Pancreas (tissue), 10 donors: Measurements from ENCODE around the gene ROBO4. TPM values are rescaled to one million over a fixed set of nuclear protein-coding genes. Genes with fewer than 3 reads are reported as not detected.

Experiments
- ATAC-seq, 4 donors: fragments of 200-7000 bp; cut with Tn5 transposase; one replicate each; pipeline versions ENCODE4 v1.8.0 to v1.9.1; 2020; ENCODE audit warnings: mild to moderate bottlenecking in 4 of 4, moderate library complexity in 4 of 4
- DNase-seq, 6 donors: peaks; one replicate each; pipeline ENCODE4 v3.0.0-alpha.2; 2020
- FAIRE-seq: peaks from 2 replicates; lab custom pipeline; 2012; peaks lifted over from hg19 to GRCh38; lab: Jason Lieb, UNC
- H3K27ac ChIP-seq, 4 donors: fragments of 200-600 bp; sonication (generic); 1 replicate in 3 of 4; 2 replicates in 1 of 4; pipeline versions ENCODE4 v1.5.0 to v1.8.0; 2020
- H3K27me3 ChIP-seq, 4 donors: fragments of 200-600 bp; one replicate each; pipeline ENCODE4 v1.8.0; 2021
- H3K36me3 ChIP-seq, 3 donors: fragments of 200-600 bp; sonication (generic) in 1 of 3; one replicate each; pipeline versions ENCODE4 v1.5.0 to v1.8.0; 2020 to 2021
- H3K4me1 ChIP-seq, 3 donors: fragments of 200-600 bp; one replicate each; pipeline ENCODE4 v1.8.0; 2021
- H3K4me3 ChIP-seq, 4 donors: fragments of 200-600 bp; sonication (generic) in 2 of 4; one replicate each; pipeline versions ENCODE4 v1.5.0 to v1.8.0; 2020 to 2021
- H3K9me3 ChIP-seq, 4 donors: fragments of 200-600 bp; one replicate each; pipeline ENCODE4 v1.8.0; 2021
- WGBS, 2 donors: extraction: QIAGEN DNeasy Blood & Tissue Kit; methylation state at CpG; one replicate each; pipeline ENCODE4 v1.1.7; 2013; 5-methylcytosine and 5-hydroxymethylcytosine counted together
- intact Hi-C, 3 donors: fragments of 100-400 bp; cut with DNase I; formaldehyde crosslinking; loops; one replicate each; pipeline versions ENCODE4 v1.11.1 to v1.14.2; 2022
- polyA plus RNA-seq, 2 donors: library from polyadenylated mRNA; stranded (reverse); fragments of 200-250 nt; gene quantifications; one replicate each; pipeline ENCODE4 v1.2.3, GENCODE V29; 2013
- total RNA-seq, 6 donors: library from RNA; stranded (reverse); fragmentation: NEBNext Ultra II Directional in 4 of 6; extraction: Animal tissue kit (Norgen Biotek cat#: 25700) in 4 of 6; gene quantifications; one replicate each; pipeline versions ENCODE4 v1.2.1 to v1.2.4, GENCODE V29; 2021 to 2023
- TF ChIP-seq, protein P1 (sequence below), 4 donors: fragments of 200-600 bp; sonication (generic) in 3 of 4; IDR thresholded peaks; one replicate each; pipeline versions ENCODE4 v1.5.0 to v1.8.0; 2021; ENCODE audit warnings: antibody characterized with exemption in 4 of 4
- donor health status: healthy with polysubstance abuse.
- donor health status: DM: no; HTN: no; CAD: no; lungs with moderate emphysema.
- donor health status: DM: no; HTN: no; CAD: no.
- donor health status: control.
- donor health status: control.
- donor health status: Bipolar disorder and iron deficiency.
- donor health status: DM: yes; HTN: yes; CAD: no.
- donor health status: DM: no; HTN: no; CAD: no.
- donor health status: DM: no; HTN: no; CAD: no.
- donor health status: DM: yes; HTN: yes; CAD: no.

ROBO4 gene
- total and polyA plus RNA-seq, 8 donors: 2.3 to 9.8 (median 3.8) TPM

DNA sequence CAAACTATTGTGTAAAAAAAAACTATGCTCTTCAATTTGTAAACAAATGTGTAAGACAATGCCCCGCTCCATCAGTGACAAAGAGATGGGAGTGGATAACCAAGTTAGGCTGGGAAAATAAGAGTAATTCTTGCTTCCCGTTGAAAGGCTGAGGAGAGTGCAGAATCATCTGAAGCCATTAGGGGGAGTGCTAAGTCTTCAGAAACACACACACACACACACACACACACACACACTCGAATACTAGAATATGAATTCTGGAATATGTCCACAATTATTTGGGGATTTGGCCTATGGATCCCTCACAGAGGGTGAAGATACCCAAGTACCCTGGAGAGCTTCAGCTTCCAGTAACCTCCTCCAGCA, 60.2 kb downstream of the ROBO4 start:
- TF ChIP-seq, protein P1, sequence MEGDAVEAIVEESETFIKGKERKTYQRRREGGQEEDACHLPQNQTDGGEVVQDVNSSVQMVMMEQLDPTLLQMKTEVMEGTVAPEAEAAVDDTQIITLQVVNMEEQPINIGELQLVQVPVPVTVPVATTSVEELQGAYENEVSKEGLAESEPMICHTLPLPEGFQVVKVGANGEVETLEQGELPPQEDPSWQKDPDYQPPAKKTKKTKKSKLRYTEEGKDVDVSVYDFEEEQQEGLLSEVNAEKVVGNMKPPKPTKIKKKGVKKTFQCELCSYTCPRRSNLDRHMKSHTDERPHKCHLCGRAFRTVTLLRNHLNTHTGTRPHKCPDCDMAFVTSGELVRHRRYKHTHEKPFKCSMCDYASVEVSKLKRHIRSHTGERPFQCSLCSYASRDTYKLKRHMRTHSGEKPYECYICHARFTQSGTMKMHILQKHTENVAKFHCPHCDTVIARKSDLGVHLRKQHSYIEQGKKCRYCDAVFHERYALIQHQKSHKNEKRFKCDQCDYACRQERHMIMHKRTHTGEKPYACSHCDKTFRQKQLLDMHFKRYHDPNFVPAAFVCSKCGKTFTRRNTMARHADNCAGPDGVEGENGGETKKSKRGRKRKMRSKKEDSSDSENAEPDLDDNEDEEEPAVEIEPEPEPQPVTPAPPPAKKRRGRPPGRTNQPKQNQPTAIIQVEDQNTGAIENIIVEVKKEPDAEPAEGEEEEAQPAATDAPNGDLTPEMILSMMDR (IDR thresholded peaks at IDR 0.05): no peak
- ATAC-seq: peak in 3 of 4 donors; percentile 53 to 74 (median 69)
- Histone ChIP-seq H3K27ac (no peak overlapping the region), H3K4me3 (no peak overlapping the region), H3K27me3 (peaks cover 0 to 35% (median 7%) of the 10 kb centered on the region in 4 donors), H3K4me1 (peaks cover 0 to 8% (median 0%) of the 10 kb centered on the region in 3 donors), H3K36me3 (no peaks in the 10 kb centered on the region), H3K9me3 (no peaks in the 10 kb centered on the region)
- WGBS, 2 donors: 33 to 37% methylated on average over 3 of the region's 3 CpGs
- FAIRE-seq: no peak
- no peak for DNase-seq
- intact Hi-C loops: loop anchor here (10.0 kb wide), 1 partner anchor 173 kb away; no protein-coding TSS in a partner anchor

DNA sequence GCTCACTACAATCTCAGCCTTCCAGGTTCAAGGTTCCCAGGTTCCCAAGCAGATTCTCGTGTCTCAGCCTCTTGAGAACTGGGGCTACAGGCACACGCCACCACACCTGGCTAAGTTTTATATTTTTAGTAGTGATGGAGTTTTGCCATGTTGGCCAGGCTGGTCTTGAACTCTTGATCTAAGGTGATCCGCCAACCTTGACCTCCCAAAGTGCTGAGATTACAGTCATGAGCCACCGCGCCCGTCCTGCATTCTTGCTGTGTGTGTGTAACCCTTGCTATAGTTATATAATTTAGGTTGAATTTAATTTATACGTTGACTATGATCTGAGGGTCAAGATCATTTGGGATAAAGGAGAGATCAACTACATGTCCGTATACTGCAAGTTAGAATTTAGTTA, 61.7 kb downstream of the ROBO4 start:
- Histone ChIP-seq H3K4me1 (peaks cover 0 to 8% (median 0%) of the 10 kb centered on the region in 3 donors), H3K27ac (no peak overlapping the region), H3K36me3 (no peaks in the 10 kb centered on the region), H3K4me3 (no peak overlapping the region), H3K9me3 (no peaks in the 10 kb centered on the region), H3K27me3 (peaks cover 0 to 28% (median 7%) of the 10 kb centered on the region in 4 donors)
- 69 to 87% methylated on average over 8 of the region's 8 CpGs for WGBS, 2 donors
- DNase-seq (no peak), ATAC-seq (no peak), FAIRE-seq (no peak)
- intact Hi-C loops: loop anchor here (10.0 kb wide), 1 partner anchor 171 kb away; no protein-coding TSS in a partner anchor
- TF ChIP-seq, protein P1 (IDR thresholded peaks at IDR 0.05): no peak

DNA sequence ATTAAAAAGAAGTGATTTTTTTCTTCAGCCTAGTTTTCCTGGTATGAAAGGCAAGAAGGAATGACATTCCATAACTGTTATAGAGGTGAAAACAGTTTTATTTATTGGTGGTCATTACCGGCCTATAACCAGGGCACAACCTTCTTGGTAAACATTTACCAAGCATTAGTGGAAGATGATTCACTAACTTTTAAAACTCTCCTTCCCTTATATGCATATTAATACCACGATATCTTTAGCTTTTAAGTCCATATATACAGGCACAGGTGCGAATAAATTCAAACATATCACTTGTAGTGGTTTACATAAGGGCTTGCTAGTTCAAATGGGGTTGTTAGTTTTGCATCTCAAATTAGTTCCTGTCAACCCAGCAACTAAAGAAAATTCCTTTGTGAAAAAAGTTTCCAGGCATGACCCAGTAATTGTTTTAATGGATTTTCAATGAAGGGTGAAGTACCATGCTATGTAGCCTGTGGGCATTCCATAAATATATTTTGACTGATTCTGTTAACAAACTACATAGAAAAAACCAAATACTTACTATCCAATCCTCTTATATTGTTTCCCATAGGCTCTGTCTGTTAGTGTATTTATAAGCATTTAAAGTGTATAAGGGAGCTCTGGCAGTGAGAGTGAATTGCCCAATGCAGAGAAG, 63.0 kb downstream of the ROBO4 start:
- no peak overlapping the region for H3K4me3 ChIP-seq
- 53 to 75% methylated on average over 3 of the region's 3 CpGs for WGBS, 2 donors
- no peak overlapping the region for H3K27ac ChIP-seq
- no peaks in the 10 kb centered on the region for H3K36me3 ChIP-seq
- no peaks in the 10 kb centered on the region for H3K9me3 ChIP-seq
- peaks cover 0 to 16% (median 6%) of the 10 kb centered on the region in 4 donors for H3K27me3 ChIP-seq
- TF ChIP-seq, protein P1 (IDR thresholded peaks at IDR 0.05): no peak
- FAIRE-seq (no peak), ATAC-seq (no peak), DNase-seq (no peak)
- H3K4me1 ChIP-seq: peaks cover 0 to 7% (median 0%) of the 10 kb centered on the region in 3 donors
- intact Hi-C loops: loop anchor here (10.0 kb wide), 1 partner anchor 170 kb away; no protein-coding TSS in a partner anchor

Other genes with a start within 250 kb of the ROBO4 start
- 10 to 100 TPM in 5 of 6 donors, 1 to 10 TPM in 1; 9.6 to 29.8 (median 18.0) TPM for gene SIAE, start 224.1 kb downstream of the ROBO4 start, total RNA-seq
- gene SIAE, start 224.1 kb downstream of the ROBO4 start, polyA plus RNA-seq: 10 to 100 TPM; 10.3 to 12.1 TPM
- 1 to 10 TPM; 1.2 to 2.9 (median 2.1) TPM for gene SPA17, start 224.0 kb downstream of the ROBO4 start, total RNA-seq
- 1 to 10 TPM; 6.0 to 7.3 TPM for gene SPA17, start 224.0 kb downstream of the ROBO4 start, polyA plus RNA-seq
- gene NRGN, start 157.9 kb downstream of the ROBO4 start, total RNA-seq: 1 to 10 TPM in 3 of 6 donors, under 1 TPM in 2, not detected in 1; 0.24 to 1.9 (median 1.2) TPM
- 1 to 10 TPM; 2.7 to 3.7 TPM for gene NRGN, start 157.9 kb downstream of the ROBO4 start, polyA plus RNA-seq
- gene VSIG2, start 145.6 kb downstream of the ROBO4 start, total RNA-seq: 1 to 10 TPM in 3 of 6 donors, under 1 TPM in 3; 0.18 to 2.1 (median 1.0) TPM
- 1 to 10 TPM; 1.1 to 4.5 TPM for gene VSIG2, start 145.6 kb downstream of the ROBO4 start, polyA plus RNA-seq
- 1 to 10 TPM; 5.0 to 10.0 (median 6.5) TPM for gene ESAM, start 135.6 kb downstream of the ROBO4 start, total RNA-seq
- 10 to 100 TPM in 1 of 2 donors, 1 to 10 TPM in 1; 9.4 to 27.1 TPM for gene ESAM, start 135.6 kb downstream of the ROBO4 start, polyA plus RNA-seq
- 10 to 100 TPM in 1 of 6 donors, 1 to 10 TPM in 5; 4.6 to 11.0 (median 5.9) TPM for gene MSANTD2, start 97.5 kb downstream of the ROBO4 start, total RNA-seq
- 10 to 100 TPM; 11.7 to 23.3 TPM for gene MSANTD2, start 97.5 kb downstream of the ROBO4 start, polyA plus RNA-seq
- gene ROBO3, start 32.4 kb downstream of the ROBO4 start, total RNA-seq: 1 to 10 TPM; 1.1 to 6.0 (median 2.2) TPM
- gene ROBO3, start 32.4 kb downstream of the ROBO4 start, polyA plus RNA-seq: 10 to 100 TPM; 18.9 to 25.0 TPM
- gene HEPN1, start 21.4 kb upstream of the ROBO4 start, total RNA-seq: not detected
- gene HEPN1, start 21.4 kb upstream of the ROBO4 start, polyA plus RNA-seq: under 1 TPM in 1 of 2 donors, not detected in 1; 0.11 TPM
- gene HEPACAM, start 38.2 kb upstream of the ROBO4 start, total RNA-seq: under 1 TPM in 5 of 6 donors, not detected in 1; 0.03 to 0.38 (median 0.12) TPM
- gene HEPACAM, start 38.2 kb upstream of the ROBO4 start, polyA plus RNA-seq: under 1 TPM in 1 of 2 donors, not detected in 1; 0.23 TPM
- gene CCDC15, start 56.3 kb upstream of the ROBO4 start, total RNA-seq: 1 to 10 TPM in 2 of 6 donors, under 1 TPM in 4; 0.55 to 1.4 (median 0.76) TPM
- gene CCDC15, start 56.3 kb upstream of the ROBO4 start, polyA plus RNA-seq: under 1 TPM; 0.23 to 0.80 TPM
- gene SLC37A2, start 165.4 kb upstream of the ROBO4 start, total RNA-seq: 1 to 10 TPM in 3 of 6 donors, under 1 TPM in 3; 0.32 to 7.3 (median 1.5) TPM
- under 1 TPM; 0.59 to 0.61 TPM for gene SLC37A2, start 165.4 kb upstream of the ROBO4 start, polyA plus RNA-seq
- gene TMEM218, start 213.8 kb upstream of the ROBO4 start, total RNA-seq: 10 to 100 TPM in 2 of 6 donors, 1 to 10 TPM in 4; 5.6 to 13.2 (median 9.9) TPM
- 10 to 100 TPM; 11.4 to 27.1 TPM for gene TMEM218, start 213.8 kb upstream of the ROBO4 start, polyA plus RNA-seq